CD4-positive, alpha-beta memory T cell (primary cell): Measurements from ENCODE around the gene GLE1. TPM values are rescaled to one million over a fixed set of nuclear protein-coding genes. Genes with fewer than 3 reads are reported as not detected.

Experiments
- CTCF ChIA-PET: fragments of 350-600 bp; sonication (Branson Sonifier 250); formaldehyde crosslinking; loops from one replicate; lab custom pipeline; 2021; ENCODE audit warnings: inconsistent platforms; ENCODE audit not compliant: partially characterized antibody; lab: Charles Lee
- POLR2A ChIA-PET: fragments of 350-600 bp; sonication (Branson Sonifier 250); formaldehyde crosslinking; loops from one replicate; lab custom pipeline; 2021; ENCODE audit not compliant: partially characterized antibody; lab: Charles Lee
- DNase-seq, 5 donors: peaks; one replicate each; pipeline versions ENCODE4 v3.0.0 to v3.0.0-alpha.2; 2020 to 2022; ENCODE audit warnings: mixed read lengths in 1 of 5
- H3K27ac ChIP-seq: one replicate; pipeline ENCODE4 v1.7.0; 2013; ENCODE audit warnings: low read depth, low read length
- H3K27me3 ChIP-seq: 2 replicates; pipeline ENCODE4 v1.7.0; 2013; ENCODE audit warnings: mild to moderate bottlenecking, low read length, moderate library complexity; ENCODE audit not compliant: insufficient read depth
- H3K36me3 ChIP-seq: 2 replicates; pipeline ENCODE4 v1.7.0; 2013; ENCODE audit warnings: mild to moderate bottlenecking, low read length, moderate library complexity; ENCODE audit not compliant: insufficient read depth
- H3K4me1 ChIP-seq: 2 replicates; pipeline ENCODE4 v1.7.0; 2013; ENCODE audit warnings: mild to moderate bottlenecking, low read length, moderate library complexity; ENCODE audit not compliant: insufficient read depth
- H3K4me3 ChIP-seq, 2 donors: one replicate each; pipeline ENCODE4 v1.7.0; 2013; ENCODE audit warnings: low read length in 2 of 2, mild to moderate bottlenecking in 1 of 2
- H3K9me3 ChIP-seq, 2 donors: one replicate each; pipeline ENCODE4 v1.7.0; 2013; ENCODE audit warnings: low read length in 2 of 2, control low read depth in 1 of 2; ENCODE audit not compliant: control insufficient read depth in 1 of 2
- H3K27ac Mint-ChIP-seq, 7 donors: one replicate each; pipeline ENCODE4 v1.8.0; 2020 to 2021; ENCODE audit warnings: mixed read lengths in 7 of 7, mild to moderate bottlenecking in 6 of 7, inconsistent platforms in 3 of 7, moderate library complexity in 3 of 7
- H3K27me3 Mint-ChIP-seq, 2 donors: one replicate each; pipeline ENCODE4 v1.8.0; 2020 to 2021; ENCODE audit warnings: mixed read lengths in 2 of 2
- H3K36me3 Mint-ChIP-seq, 2 donors: one replicate each; pipeline ENCODE4 v1.8.0; 2020 to 2021; ENCODE audit warnings: mixed read lengths in 2 of 2, inconsistent platforms in 1 of 2, mild to moderate bottlenecking in 1 of 2
- H3K4me1 Mint-ChIP-seq, 4 donors: one replicate each; pipeline ENCODE4 v1.8.0; 2020 to 2021; ENCODE audit warnings: mixed read lengths in 4 of 4, mild to moderate bottlenecking in 1 of 4
- H3K4me3 Mint-ChIP-seq, 8 donors: one replicate each; pipeline ENCODE4 v1.8.0; 2020 to 2021; ENCODE audit warnings: mixed read lengths in 8 of 8, mild to moderate bottlenecking in 7 of 8, moderate library complexity in 6 of 8, inconsistent platforms in 3 of 8
- H3K9me3 Mint-ChIP-seq, 8 donors: one replicate each; pipeline ENCODE4 v1.8.0; 2020 to 2021; ENCODE audit warnings: mixed read lengths in 8 of 8, mild to moderate bottlenecking in 5 of 8, inconsistent platforms in 3 of 8, moderate library complexity in 1 of 8
- intact Hi-C: fragments of 100-400 bp; cut with micrococcal nuclease; formaldehyde crosslinking; loops from one replicate; pipeline ENCODE4 v1.15.1; 2023
- polyA plus RNA-seq, 2 donors: library from polyadenylated mRNA; unstranded; fragments of 300-500 nt; fragmentation: Illumina TruSeq; gene quantifications; one replicate each; pipeline ENCODE4 v1.2.3, GENCODE V29; 2021
- total RNA-seq, 2 experiments: library from RNA; stranded (reverse); gene quantifications; one replicate each; pipeline ENCODE4 v1.2.3, GENCODE V29; 2021

The GLE1 gene
- total and polyA plus RNA-seq, 4 experiments from 2014 or later, result 22.4 to 32.2 (median 31.2) TPM

DNA sequence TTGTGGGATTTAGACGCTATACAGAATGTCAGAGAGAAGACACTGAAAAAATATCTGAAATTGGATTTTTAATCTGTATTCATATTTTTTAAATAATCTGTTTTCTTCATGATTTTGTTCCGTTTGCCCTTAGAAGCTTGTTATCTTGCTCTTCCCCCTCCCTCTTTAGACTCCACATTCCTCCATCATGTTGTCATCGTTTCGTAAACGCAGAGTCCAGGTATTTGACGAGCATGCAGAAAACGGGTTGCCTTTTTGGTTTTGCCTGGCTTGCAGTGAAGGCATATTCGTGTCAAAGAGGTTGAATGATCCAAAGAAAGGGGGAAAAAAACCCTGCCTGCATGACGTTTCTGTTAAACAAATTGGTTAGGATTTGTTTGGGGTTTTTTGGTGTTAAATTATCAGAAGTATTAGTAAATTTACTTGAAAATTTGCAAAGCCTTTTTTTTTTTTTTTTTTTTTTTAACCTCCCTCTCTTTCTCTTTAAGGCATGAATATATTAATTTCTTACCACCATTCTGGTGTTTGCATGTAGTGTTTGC, 50.7 kb downstream of the GLE1 start:
- intact Hi-C loops, result loop anchor here (5.0 kb wide), 1 partner anchor 327 kb away; the partner anchor contains the start of genes KYAT1 and LRRC8A
- POLR2A ChIA-PET, result interaction anchor here (0.9 to 5.2 kb wide), 7 partner anchors 10 to 214 kb away, joined by 3 to 59 read pairs (median 8); partner anchors contain the start of gene GLE1
- Histone ChIP-seq H3K27me3 (no peaks in the 10 kb centered on the region), H3K27ac (peak overlapping the region; percentile 82), H3K9me3 (no peaks in the 10 kb centered on the region), H3K4me1 (peaks cover 82% of the 10 kb centered on the region), H3K4me3 (no peak overlapping the region), H3K36me3 (no peaks in the 10 kb centered on the region)
- H3K27ac Mint-ChIP-seq, result no peak overlapping the region
- no peak for DNase-seq
- H3K4me3 Mint-ChIP-seq, result no peak overlapping the region
- H3K27me3 Mint-ChIP-seq, result no peaks in the 10 kb centered on the region
- CTCF ChIA-PET, result interaction anchor here (0.9 kb wide), 1 partner anchor 8 kb away, joined by 3 read pairs; no protein-coding TSS in a partner anchor
- peaks cover 0 to 2% (median 0%) of the 10 kb centered on the region in 8 donors for H3K9me3 Mint-ChIP-seq
- H3K4me1 Mint-ChIP-seq, result peaks cover 18 to 37% (median 35%) of the 10 kb centered on the region in 4 donors
- H3K36me3 Mint-ChIP-seq, result peaks cover 0 to 18% of the 10 kb centered on the region in 2 donors

DNA sequence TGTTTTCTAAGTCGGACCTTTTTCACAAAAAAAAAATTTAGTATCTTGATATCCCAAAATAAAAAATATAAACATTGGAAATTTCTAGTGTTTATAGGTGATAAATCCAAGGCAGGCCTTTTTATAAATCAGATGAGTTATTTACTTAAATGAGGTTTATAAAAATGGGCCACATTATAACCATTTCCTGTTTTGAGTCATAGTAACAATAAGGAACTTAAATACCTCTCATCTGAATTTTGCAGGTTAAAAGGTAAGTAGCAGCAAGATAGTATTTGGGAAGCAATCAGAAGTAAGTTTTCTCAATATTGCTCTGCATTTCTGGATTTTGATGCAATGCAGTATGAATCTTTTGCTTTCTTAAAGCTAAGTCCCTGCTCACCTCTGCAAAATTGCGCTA, 51.8 kb downstream of the GLE1 start:
- peak overlapping the region; percentile 82 for H3K27ac ChIP-seq
- ChIA-PET POLR2A (interaction anchor here (0.7 to 2.6 kb wide), 6 partner anchors 9 to 215 kb away, joined by 3 to 9 read pairs (median 3); no protein-coding TSS in a partner anchor), CTCF (interaction anchor here (0.8 kb wide), 1 partner anchor 194 kb away, joined by 3 read pairs; no protein-coding TSS in a partner anchor)
- intact Hi-C loops, result loop anchor here (5.0 kb wide), 1 partner anchor 326 kb away; the partner anchor contains the start of genes KYAT1 and LRRC8A
- Mint-ChIP-seq H3K4me1 (peaks cover 8 to 30% (median 26%) of the 10 kb centered on the region in 4 donors), H3K27ac (peak overlapping the region in 3 of 7 donors; percentile 14 to 57 (median 46)), H3K36me3 (peaks cover 0 to 18% of the 10 kb centered on the region in 2 donors), H3K4me3 (peak overlapping the region in 6 of 8 donors; percentile 41 to 73 (median 55)), H3K27me3 (no peaks in the 10 kb centered on the region), H3K9me3 (peaks cover 0 to 2% (median 0%) of the 10 kb centered on the region in 8 donors)
- H3K4me1 ChIP-seq, result peaks cover 72% of the 10 kb centered on the region
- no peaks in the 10 kb centered on the region for H3K9me3 ChIP-seq
- H3K4me3 ChIP-seq, result peak overlapping the region in 1 of 2 donors; percentile 20
- peak in 1 of 5 donors; percentile 13 for DNase-seq
- no peaks in the 10 kb centered on the region for H3K36me3 ChIP-seq
- H3K27me3 ChIP-seq, result no peaks in the 10 kb centered on the region

DNA sequence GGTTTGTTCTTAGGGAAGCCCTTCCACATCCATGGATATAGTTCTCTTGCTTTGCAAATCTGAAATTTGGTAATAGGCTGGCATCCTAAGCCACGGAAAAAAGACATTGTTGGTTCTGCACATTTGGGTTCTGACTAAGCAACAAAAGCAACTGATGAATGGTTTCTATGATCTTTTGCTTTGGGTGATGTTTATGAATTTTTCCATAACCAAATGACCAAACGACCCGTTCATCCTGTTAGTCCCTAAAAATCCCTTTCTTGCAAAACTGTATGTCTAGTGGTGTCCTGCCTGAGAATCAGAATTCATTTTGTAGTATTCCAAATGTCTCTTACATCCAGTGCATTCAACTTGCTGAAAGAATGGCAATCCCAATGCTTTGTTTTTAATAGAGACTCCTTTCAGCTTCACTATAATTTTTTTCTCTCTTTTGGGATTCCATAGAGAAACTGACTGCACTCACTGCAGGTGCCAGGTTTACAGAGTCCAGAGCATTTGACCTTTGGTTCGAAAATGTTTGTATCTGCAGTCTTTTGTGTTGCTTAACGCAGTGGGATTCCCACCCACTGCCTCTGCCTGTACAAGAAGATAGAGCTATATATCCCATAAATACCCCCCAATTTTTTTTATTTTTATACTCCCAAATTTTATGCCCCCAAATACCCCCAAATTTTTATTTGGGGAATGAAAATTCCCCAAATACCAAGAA, 52.6 kb downstream of the GLE1 start:
- ChIA-PET CTCF (interaction anchor here (0.9 kb wide), 1 partner anchor 30 kb away, joined by 6 read pairs; no protein-coding TSS in a partner anchor), POLR2A (interaction anchor here (1.7 kb wide), 1 partner anchor 9 kb away, joined by 9 read pairs; no protein-coding TSS in a partner anchor)
- H3K36me3 Mint-ChIP-seq, result peaks cover 5 to 16% of the 10 kb centered on the region in 2 donors
- peaks cover 7 to 27% (median 24%) of the 10 kb centered on the region in 4 donors for H3K4me1 Mint-ChIP-seq
- no peaks in the 10 kb centered on the region for H3K27me3 Mint-ChIP-seq
- no peaks in the 10 kb centered on the region for H3K9me3 ChIP-seq
- no peak overlapping the region for H3K27ac ChIP-seq
- no peak overlapping the region for H3K4me3 ChIP-seq
- H3K27me3 ChIP-seq, result no peaks in the 10 kb centered on the region
- intact Hi-C loops, result loop anchor here (5.0 kb wide), 1 partner anchor 325 kb away; the partner anchor contains the start of genes KYAT1 and LRRC8A
- peaks cover 65% of the 10 kb centered on the region for H3K4me1 ChIP-seq
- H3K9me3 Mint-ChIP-seq, result no peaks in the 10 kb centered on the region
- H3K27ac Mint-ChIP-seq, result peak overlapping the region in 5 of 7 donors; percentile 3 to 75 (median 42)
- no peaks in the 10 kb centered on the region for H3K36me3 ChIP-seq
- H3K4me3 Mint-ChIP-seq, result peak overlapping the region in 6 of 8 donors; percentile 9 to 73 (median 50)
- DNase-seq, result no peak

DNA sequence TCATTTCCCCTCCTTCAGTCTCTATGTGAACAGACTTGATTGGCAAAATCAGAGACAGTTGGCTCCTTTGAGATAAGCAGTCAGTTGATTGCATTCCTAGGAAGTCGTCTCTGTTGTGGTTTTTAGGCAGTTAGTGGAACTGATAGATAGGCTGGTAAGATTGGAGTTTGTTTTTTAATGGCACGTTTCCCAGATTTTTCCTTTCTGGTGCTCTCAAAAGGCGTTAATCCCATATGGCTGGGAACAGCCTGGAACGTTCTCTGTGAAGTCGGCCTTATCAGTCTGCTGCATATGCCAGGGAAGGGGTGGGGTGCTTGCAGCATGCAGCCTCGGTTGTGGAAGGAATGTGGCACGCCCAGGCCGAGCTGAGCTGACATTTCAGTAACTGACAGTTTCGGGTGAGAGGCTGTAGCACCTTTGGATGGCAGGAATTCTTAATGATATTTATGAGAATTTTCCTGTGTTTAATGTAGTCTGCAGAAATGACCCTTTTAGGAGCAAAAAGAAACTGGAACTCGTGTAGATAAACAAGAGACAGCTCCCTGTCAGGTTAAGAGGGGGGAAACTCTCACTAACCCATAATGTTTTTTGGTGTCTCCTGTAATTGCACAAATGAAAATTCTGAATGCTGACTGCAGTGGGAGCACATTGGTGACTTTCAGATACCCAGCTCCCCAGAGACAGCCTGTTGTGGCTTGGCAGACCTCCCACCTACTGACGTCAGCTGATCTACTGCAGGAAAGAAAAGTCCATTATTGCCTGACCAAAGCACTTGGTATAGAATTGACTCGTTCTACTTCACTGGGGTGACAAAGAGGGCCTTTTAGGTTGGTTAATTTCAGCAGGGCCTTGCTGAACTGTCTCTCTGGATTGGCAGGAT, 54.2 kb downstream of the GLE1 start:
- intact Hi-C loops, result loop anchor here (5.0 kb wide), 1 partner anchor 324 kb away; the partner anchor contains the start of genes KYAT1 and LRRC8A
- H3K9me3 Mint-ChIP-seq, result no peaks in the 10 kb centered on the region
- H3K27me3 Mint-ChIP-seq, result no peaks in the 10 kb centered on the region
- H3K4me3 ChIP-seq, result peak overlapping the region in 1 of 2 donors; percentile 7
- peak overlapping the region; percentile 19 for H3K27ac ChIP-seq
- H3K36me3 ChIP-seq, result peaks cover 5% of the 10 kb centered on the region
- peak in 3 of 5 donors; percentile 34 to 71 (median 39) for DNase-seq
- H3K4me1 Mint-ChIP-seq, result peaks cover 11 to 31% (median 27%) of the 10 kb centered on the region in 4 donors
- no peaks in the 10 kb centered on the region for H3K9me3 ChIP-seq
- POLR2A ChIA-PET, result interaction anchor here (0.8 to 1.9 kb wide), 4 partner anchors 17 to 333 kb away, joined by 3 to 6 read pairs (median 4); partner anchors contain the start of gene ODF2
- no peaks in the 10 kb centered on the region for H3K27me3 ChIP-seq
- H3K4me1 ChIP-seq, result peaks cover 68% of the 10 kb centered on the region
- H3K4me3 Mint-ChIP-seq, result peak overlapping the region; percentile 26 to 80 (median 63)
- H3K36me3 Mint-ChIP-seq, result peaks cover 8 to 21% of the 10 kb centered on the region in 2 donors
- peak overlapping the region; percentile 70 to 93 (median 81) for H3K27ac Mint-ChIP-seq
- CTCF ChIA-PET, result interaction anchor here (1.0 kb wide), 1 partner anchor 8 kb away, joined by 3 read pairs; no protein-coding TSS in a partner anchor

DNA sequence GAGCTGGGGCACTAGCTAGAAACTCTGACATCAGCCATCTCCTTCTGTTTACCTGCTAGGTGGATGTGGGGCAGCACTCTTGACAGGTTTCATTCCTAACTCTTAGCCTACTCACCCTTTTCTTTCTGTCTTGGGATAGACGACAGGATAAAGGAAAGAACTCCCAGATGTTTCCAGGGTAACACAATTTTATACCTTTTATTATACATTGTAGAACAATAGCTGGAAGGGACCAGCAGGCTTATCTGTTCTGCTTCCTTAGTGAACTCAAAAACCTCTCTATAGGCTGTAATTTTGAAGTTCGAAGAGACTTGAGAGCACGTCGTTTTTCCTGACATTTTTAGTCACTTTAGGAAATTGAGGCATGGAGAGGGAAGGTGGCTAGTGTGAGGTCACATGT, 61.1 kb downstream of the GLE1 start:
- Mint-ChIP-seq H3K4me1 (peaks cover 21 to 55% (median 29%) of the 10 kb centered on the region in 4 donors), H3K9me3 (peaks cover 0 to 2% (median 0%) of the 10 kb centered on the region in 8 donors), H3K36me3 (peaks cover 45 to 50% of the 10 kb centered on the region in 2 donors), H3K27ac (peak overlapping the region in 4 of 7 donors; percentile 28 to 75 (median 53)), H3K4me3 (peak overlapping the region in 1 of 8 donors; percentile 15), H3K27me3 (no peaks in the 10 kb centered on the region)
- Histone ChIP-seq H3K27me3 (no peaks in the 10 kb centered on the region), H3K27ac (no peak overlapping the region), H3K9me3 (no peaks in the 10 kb centered on the region), H3K36me3 (peaks cover 41% of the 10 kb centered on the region), H3K4me1 (peaks cover 11% of the 10 kb centered on the region), H3K4me3 (no peak overlapping the region)
- DNase-seq, result no peak
- ChIA-PET POLR2A (interaction anchor here (1.3 to 2.4 kb wide), 2 partner anchors 9 to 13 kb away, joined by 9 to 20 read pairs; partner anchors contain the start of gene SPTAN1), CTCF (no interaction called here)
- intact Hi-C loops, result no loop called here

DNA sequence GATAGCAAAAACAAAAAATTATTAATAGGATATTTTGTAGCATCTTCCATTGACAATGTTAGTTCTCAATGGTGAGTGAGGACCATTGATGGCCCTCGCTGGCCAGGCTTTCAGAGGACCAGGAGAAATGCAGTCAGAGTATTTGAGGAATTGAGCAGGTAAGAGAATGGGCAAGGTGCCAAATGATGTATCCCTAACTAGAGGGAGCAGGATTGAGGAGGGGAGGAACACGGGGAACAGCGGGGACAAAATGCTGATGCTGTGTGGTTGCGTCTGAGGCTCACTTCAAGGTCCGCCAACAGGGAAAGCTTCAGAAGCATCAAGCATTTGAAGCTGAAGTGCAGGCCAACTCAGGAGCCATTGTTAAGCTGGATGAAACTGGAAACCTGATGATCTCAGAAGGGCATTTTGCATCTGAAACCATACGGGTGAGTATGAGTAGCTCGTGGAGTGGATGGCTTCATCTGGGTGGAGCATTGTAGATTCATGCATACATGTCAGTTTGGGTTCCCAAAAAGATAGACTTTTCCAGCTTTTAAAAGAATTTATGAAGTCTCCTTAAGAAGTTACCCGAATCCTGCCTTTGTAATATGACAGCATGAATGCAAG, 64.1 kb downstream of the GLE1 start:
- Histone ChIP-seq H3K36me3 (peaks cover 49% of the 10 kb centered on the region), H3K27ac (no peak overlapping the region), H3K4me1 (peaks cover 4% of the 10 kb centered on the region), H3K27me3 (no peaks in the 10 kb centered on the region), H3K4me3 (no peak overlapping the region), H3K9me3 (no peaks in the 10 kb centered on the region)
- intact Hi-C loops, result no loop called here
- CTCF ChIA-PET, result no interaction called here
- POLR2A ChIA-PET, result interaction anchor here (1.9 to 3.4 kb wide), 2 partner anchors 13 to 17 kb away, joined by 8 to 22 read pairs; partner anchors contain the start of gene SPTAN1
- peaks cover 0 to 2% (median 0%) of the 10 kb centered on the region in 8 donors for H3K9me3 Mint-ChIP-seq
- no peak for DNase-seq
- H3K4me3 Mint-ChIP-seq, result no peak overlapping the region
- H3K4me1 Mint-ChIP-seq, result peaks cover 23 to 51% (median 28%) of the 10 kb centered on the region in 4 donors
- H3K36me3 Mint-ChIP-seq, result peaks cover 48 to 62% of the 10 kb centered on the region in 2 donors
- H3K27me3 Mint-ChIP-seq, result no peaks in the 10 kb centered on the region
- peak overlapping the region in 3 of 7 donors; percentile 14 to 86 (median 53) for H3K27ac Mint-ChIP-seq
